H1 (cell line): ENCODE results near the gene DMWD. TPM values are rescaled to one million over a fixed set of nuclear protein-coding genes. Genes with fewer than 3 reads are reported as not detected.

ENCODE experiments used
- CEBPB ChIP-seq: IDR thresholded peaks from 2 replicates; pipeline ENCODE4 v1.6.1; 2012; ENCODE audit warnings: low read depth, low read length
- POLR2AphosphoS5 ChIP-seq: IDR thresholded peaks from 2 replicates; pipeline ENCODE4 v1.6.1; 2011; ENCODE audit warnings: low read depth, low read length
- SIN3A ChIP-seq, 2 experiments: IDR thresholded peaks in 1 of 2; conservative IDR thresholded peaks in 1 of 2; 2 replicates each; pipeline ENCODE4 v1.6.1; 2011 to 2012; ENCODE audit warnings: low read length in 2 of 2, improper control_type of control experiment in 1 of 2, low read depth in 1 of 2, mild to moderate bottlenecking in 1 of 2
- SRF ChIP-seq: IDR thresholded peaks from 2 replicates; pipeline ENCODE4 v1.6.1; 2011; ENCODE audit warnings: mild to moderate bottlenecking, low read depth, low read length, moderate library complexity
- polyA plus RNA-seq, 7 experiments: library from polyadenylated mRNA; depleted of rRNA in 3 of 7; stranded (reverse) in 5 of 7; unstranded in 2 of 7; fragments of >200 nt in 5 of 7; fragments of 200-250 nt in 2 of 7; gene quantifications; 1 replicate in 5 of 7; 2 replicates in 1 of 7; 4 replicates in 1 of 7; pipeline versions ENCODE4 v1.2.1 to v1.2.3, GENCODE V29; 2011 to 2013; ENCODE audit warnings: missing spikeins in 2 of 7, mixed read lengths in 2 of 7
- total RNA-seq: library from RNA; stranded (reverse); fragmentation: NEBNext Ultra II Directional; extraction: Animal tissue kit (Norgen Biotek cat#: 25700); gene quantifications from 2 replicates; pipeline ENCODE4 v1.2.1, GENCODE V29; 2021

Gene DMWD
- total and polyA plus RNA-seq, 2 of the 8 experiments (the other 6 are each of a cell fraction or from before 2014, with no cell fraction given) = 13.6 to 41.0 TPM

GRCh38 chr19:45745606-45746005, 47.0 kb downstream of the DMWD start (continued):
- TF ChIP-seq POLR2AphosphoS5 (no peak), SRF (no peak), SIN3A (conservative IDR thresholded peaks at IDR 0.05 in 1 of 2, IDR thresholded peaks at IDR 0.05 in 1 of 2; ENCODE audit: low read depth in 1 of 2, low read length in 2 of 2) (no peak), CEBPB (no peak)
- TF ChIP-seq, all 59 proteins: peak for 0
